HG03135 (cell line): ENCODE results near the gene KIF25.
"Not testable (repeated sequence)": the region's sequence is repeated elsewhere in the genome, so short reads cannot be mapped to it uniquely, and the experiment has no call there.

Experiments used
- ATAC-seq: cut with Tn5 transposase; IDR thresholded peaks from one replicate; pipeline ENCODE4 v1.9.1; 2021; ENCODE audit warnings: mild to moderate bottlenecking, moderate library complexity; ENCODE audit not compliant: unreplicated experiment

KIF25 gene

DNA sequence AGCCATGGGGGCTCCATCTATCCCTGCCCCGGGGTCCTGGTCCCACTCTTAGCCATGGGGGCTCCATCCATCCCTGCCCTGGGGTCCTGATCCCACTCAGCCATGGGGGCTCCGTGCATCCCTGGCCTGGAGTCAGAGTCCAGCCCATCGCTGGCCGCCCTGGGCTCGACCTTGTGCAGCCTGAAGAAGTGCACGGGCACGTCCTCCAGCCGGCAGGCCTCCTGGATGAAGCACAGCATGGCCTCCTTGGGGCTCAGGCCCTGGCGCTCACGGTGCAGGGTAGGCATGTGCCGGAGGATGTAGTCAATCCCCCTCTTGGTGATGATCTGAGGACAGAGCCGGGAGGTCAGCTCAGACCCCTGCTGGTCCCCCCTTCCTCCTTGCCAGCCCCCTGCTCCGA, 66.0 kb downstream of the KIF25 start:
- ATAC-seq: no peak

- ATAC-seq: no peak
Measured at GRCh38 chr6:168064226-168064807, 66.8 kb downstream of the KIF25 start.

- no peak for ATAC-seq
Measured at GRCh38 chr6:168067081-168067759, 69.7 kb downstream of the KIF25 start.

DNA sequence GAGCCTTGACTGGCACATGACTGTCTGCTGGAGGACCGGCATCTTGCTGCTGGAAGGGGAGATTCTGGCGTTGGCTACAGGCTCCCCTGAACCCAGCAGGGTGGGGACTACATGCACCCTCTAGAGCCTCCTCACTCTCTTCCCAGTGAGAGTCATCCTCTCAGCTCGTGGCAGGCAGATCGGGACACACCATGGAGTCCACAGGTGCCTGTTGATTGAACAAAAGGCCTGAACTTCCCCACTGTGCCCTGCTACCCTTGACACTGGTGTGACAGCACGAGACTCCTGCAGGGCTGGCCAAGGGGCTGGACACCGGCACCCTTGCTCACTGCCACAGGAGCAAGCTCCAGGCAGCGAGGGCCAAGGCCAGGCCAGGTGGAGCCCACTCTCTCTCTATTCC, 73.3 kb downstream of the KIF25 start:
- ATAC-seq: no peak

DNA sequence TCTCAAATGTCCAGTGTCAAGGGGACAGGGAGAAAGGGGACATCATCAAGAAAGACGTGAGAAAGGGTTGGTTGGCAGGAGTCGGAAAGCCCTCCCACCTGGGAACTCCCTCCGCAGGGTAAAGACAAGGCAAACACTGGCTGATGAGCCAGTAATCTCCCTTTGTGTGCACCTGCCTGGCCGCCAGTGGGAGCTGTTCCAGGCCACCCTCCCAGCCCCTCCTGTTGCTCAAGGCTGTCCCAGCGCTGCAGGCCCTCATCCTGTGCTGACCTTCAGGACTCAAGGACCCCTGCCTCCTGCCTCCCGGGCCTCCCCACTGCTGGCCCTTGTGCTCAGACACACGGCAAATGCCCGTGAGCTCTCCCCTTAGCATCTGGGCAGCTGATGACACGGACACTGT, 74.1 kb downstream of the KIF25 start:
- no peak for ATAC-seq

- no peak for ATAC-seq
Measured at GRCh38 chr6:168072261-168072660, 74.8 kb downstream of the KIF25 start.

DNA sequence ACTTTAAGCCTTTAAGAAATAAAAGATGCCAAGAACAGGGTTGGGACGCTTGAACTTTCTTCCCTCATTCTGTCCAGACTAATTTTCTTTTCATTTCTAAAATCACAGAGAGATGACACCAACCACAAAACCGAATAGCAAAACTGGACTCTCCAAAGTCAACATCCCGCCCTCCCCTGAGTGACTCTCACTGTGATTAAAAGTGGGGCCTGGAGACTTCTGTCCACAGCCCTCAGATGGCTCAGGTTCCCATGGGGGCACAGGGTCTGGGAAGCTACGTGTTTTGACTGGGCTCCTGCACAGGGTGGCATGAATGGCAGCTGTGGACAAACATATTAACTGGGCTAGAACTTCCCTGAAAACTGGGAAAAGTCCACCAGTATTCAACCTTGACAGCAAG, 75.3 kb downstream of the KIF25 start:
- ATAC-seq: no peak

DNA sequence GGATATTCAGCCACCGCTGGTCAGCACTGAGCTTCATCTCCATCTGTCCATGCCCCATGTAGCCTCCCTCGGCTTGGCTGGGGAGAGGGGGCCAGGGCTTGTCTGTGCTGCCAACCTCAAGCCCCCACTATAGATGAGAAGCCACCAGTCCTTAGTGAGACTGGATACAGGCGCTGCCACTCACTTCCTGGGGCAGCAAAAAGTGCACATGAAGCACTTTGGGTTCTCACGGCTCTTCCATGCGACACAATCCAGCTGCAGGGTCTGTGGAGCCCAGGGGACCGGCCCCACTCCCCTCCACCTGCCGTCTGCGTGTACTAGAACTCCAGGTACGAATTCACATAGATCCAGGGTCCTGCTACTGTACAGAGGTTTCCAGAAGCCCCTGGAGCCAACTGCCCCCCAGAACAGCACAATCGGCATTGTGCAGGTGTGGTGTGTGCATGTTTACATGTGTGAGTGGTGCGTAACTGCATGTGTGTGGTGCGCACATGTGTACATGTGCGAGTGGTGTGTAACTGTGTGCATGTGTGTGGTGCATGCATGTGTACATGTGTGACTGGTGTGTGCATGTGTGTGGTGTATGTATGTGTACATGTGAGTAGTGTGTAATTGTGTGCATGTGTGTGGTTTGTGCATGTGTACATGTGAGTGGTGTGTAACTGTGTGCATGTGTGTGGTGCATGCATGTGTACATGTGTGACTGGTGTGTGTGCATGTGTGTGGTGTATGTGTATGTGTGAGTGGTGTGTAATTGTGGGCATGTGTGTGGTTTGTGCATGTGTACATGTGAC, 76.7 kb downstream of the KIF25 start:
- ATAC-seq: no peak

- no peak for ATAC-seq
Measured at GRCh38 chr6:168075216-168075615, 77.7 kb downstream of the KIF25 start.

DNA sequence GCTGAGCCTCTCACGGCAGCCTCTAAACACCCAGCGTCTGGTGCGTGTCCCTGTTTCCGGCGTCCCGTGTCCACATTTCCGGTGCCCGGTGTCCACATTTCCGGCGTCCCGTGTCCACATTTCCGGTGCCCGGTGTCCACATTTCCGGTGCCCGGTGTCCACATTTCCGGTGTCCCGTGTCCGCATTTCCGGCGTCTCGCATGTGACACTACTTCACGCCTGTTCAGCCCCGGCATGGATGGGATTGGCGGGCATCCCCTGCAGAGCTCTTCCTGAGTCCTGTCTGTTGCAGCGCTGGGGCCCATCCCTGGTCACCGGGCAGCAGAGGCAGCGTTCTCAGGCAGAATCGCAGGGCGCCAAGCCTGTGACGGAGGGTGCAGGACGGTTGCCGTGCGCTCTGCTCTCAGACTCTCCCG, 78.3 kb downstream of the KIF25 start:
- ATAC-seq: no peak

GRCh38 chr6:168077401-168077800, 79.9 kb downstream of the KIF25 start:
- not testable (repeated sequence) for ATAC-seq

GRCh38 chr6:168078175-168078942, 80.9 kb downstream of the KIF25 start:
- ATAC-seq: no peak

GRCh38 chr6:168078943-168079405, 81.5 kb downstream of the KIF25 start, which contains the start of gene FRMD1:
TSS of gene FRMD1 (minus strand) at chr6:168079212. CDS start at chr6:168079094, 118 bp downstream.
- ATAC-seq: no peak

- ATAC-seq: no peak
Measured at GRCh38 chr6:168080393-168081077, 83.1 kb downstream of the KIF25 start.

DNA sequence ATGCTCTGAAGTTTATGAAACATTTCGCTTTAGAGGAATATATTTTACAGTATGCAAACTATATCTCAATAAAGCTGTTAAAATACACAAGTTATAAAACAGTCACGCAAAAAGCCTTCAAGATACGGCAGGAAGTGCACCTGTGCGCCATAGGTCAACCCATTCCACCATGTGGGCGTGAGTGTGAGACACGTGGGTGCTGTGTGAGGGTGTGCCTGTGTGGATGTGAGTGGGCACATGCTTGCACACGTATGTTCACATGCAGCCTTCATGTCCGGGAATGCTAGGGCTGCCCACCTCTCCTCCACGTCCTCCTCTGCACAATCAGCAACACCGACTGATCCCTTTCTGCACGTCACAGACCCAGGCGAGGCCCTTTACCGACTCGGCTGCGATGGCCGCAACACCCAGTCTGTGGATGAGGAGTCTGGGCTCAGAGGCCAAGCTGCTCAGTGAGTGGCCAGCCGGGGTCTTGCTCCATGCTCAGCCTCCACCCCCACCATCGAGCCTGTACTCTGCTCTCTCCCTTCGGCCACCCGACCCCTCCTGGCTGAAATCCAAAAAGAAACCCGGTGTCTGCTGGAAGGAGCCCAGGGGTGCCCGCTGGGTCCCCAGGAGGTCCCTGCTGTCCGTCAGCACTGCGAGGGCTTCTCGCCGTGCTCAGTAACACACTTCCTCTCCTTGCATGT, 84.5 kb downstream of the KIF25 start:
- no peak for ATAC-seq

- ATAC-seq: no peak
Measured at GRCh38 chr6:168082860-168083513, 85.5 kb downstream of the KIF25 start.

GRCh38 chr6:168083514-168083885, 86.0 kb downstream of the KIF25 start:
- ATAC-seq: no peak

DNA sequence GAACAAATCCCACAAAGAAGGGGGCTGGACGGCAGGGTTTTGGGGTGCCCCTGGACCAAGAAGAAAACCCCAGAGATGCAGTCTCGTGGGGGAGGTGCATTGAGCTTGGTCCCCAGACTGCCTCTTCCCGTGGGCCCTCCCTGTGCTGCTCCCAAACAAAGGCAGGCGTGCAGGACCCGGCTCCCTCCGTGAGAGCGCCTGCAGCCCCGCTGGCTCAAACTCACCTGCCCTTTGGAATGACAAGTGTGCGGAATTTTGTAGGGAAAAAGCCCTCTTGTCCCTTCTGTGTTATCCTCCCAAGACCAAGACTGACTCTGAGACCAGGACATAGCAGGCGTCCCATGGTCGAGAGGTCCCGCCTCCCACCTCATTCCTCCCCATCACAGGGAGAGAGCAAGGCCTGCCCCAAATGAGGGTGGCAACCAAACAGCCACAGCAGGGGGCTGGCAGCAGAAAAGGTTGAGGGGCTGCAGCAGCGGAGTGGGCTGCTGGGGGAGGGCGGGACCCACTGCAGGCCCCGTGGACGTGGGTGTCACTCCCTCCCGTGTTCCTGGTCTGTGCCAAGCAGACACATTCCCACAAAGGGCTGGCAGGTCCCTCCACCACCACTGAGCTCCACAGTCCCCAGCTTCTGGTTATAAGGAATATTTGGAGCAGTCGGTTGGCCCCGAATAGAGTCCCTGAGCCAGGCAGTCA, 87.1 kb downstream of the KIF25 start:
- ATAC-seq: no peak

DNA sequence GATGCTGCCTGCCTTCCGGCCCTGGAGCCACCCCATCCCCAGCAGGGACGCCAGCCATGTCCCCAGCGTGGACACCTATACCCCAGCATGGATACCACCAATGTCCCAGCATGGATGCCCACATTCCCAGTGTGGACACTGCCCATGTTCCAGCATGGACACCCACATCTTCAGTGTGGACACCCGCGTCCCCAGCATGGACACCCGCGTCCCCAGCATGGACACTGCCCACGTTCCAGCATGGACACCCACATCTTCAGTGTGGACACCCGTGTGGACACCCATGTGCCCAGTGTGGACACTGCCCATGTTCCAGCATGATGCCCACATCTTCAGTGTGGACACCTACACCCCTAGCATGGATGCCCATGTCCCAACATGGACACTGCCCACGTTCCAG, 88.6 kb downstream of the KIF25 start:
- ATAC-seq: no peak
